Thymus (tissue), 11 donors: ENCODE data around the gene FTCD. TPM values are rescaled to one million over a fixed set of nuclear protein-coding genes. Genes with fewer than 3 reads are reported as not detected.
"Not testable (repeated sequence)": the region's sequence is repeated elsewhere in the genome, so short reads cannot be mapped to it uniquely, and the experiment has no call there.

Experiments used
- DNase-seq, 9 donors: peaks; one replicate each; pipeline ENCODE4 v3.0.0-alpha.2; 2013; ENCODE audit warnings: low spot score in 9 of 9, low read depth in 6 of 9, missing footprints in 1 of 9
- H3K27ac ChIP-seq, 2 donors: one replicate each; pipeline ENCODE4 v1.5.1; 2013; ENCODE audit warnings: control low read depth in 1 of 2, low read depth in 1 of 2, low read length in 1 of 2, mild to moderate bottlenecking in 1 of 2, moderate library complexity in 1 of 2
- H3K27me3 ChIP-seq, 2 donors: one replicate each; pipeline ENCODE4 v1.5.1; 2013; ENCODE audit warnings: low read length in 1 of 2; ENCODE audit not compliant: control insufficient read depth in 2 of 2, insufficient read depth in 1 of 2
- H3K36me3 ChIP-seq, 2 donors: one replicate each; pipeline ENCODE4 v1.5.1; 2013; ENCODE audit warnings: low read length in 1 of 2, mild to moderate bottlenecking in 1 of 2, moderate library complexity in 1 of 2; ENCODE audit not compliant: control insufficient read depth in 2 of 2, insufficient read depth in 2 of 2
- H3K4me1 ChIP-seq, 2 donors: one replicate each; pipeline ENCODE4 v1.5.1; 2013; ENCODE audit warnings: low read length in 2 of 2; ENCODE audit not compliant: control insufficient read depth in 2 of 2, insufficient read depth in 2 of 2
- H3K4me3 ChIP-seq, 2 donors: one replicate each; pipeline ENCODE4 v1.5.1; 2013; ENCODE audit warnings: low read length in 2 of 2, control low read depth in 1 of 2, mild to moderate bottlenecking in 1 of 2
- H3K9me3 ChIP-seq, 2 donors: one replicate each; pipeline ENCODE4 v1.5.1; 2013; ENCODE audit warnings: low read length in 1 of 2, mild to moderate bottlenecking in 1 of 2; ENCODE audit not compliant: control insufficient read depth in 2 of 2, insufficient read depth in 1 of 2
- WGBS: extraction: QIAGEN DNeasy Blood & Tissue Kit; methylation state at CpG from one replicate; pipeline ENCODE4 v1.1.7; 2013; 5-methylcytosine and 5-hydroxymethylcytosine counted together
- polyA plus RNA-seq: library from polyadenylated mRNA; stranded (reverse); fragments of 200-250 nt; gene quantifications from one replicate; pipeline ENCODE4 v1.2.3, GENCODE V29; 2013
- total RNA-seq: library from RNA; stranded (reverse); fragments of 120-200 nt; gene quantifications from one replicate; pipeline ENCODE4 v1.2.4, GENCODE V29; 2013
- donor health status: healthy.

The FTCD gene
- total and polyA plus RNA-seq, 2 donors, result 0.09 to 1.6 TPM

- 98% methylated on average over 3 of the region's 3 CpGs for WGBS
- not testable (repeated sequence) for H3K9me3 ChIP-seq, DNase-seq, H3K27me3 ChIP-seq, H3K4me1 ChIP-seq, H3K36me3 ChIP-seq, H3K4me3 ChIP-seq, H3K27ac ChIP-seq
These were observed 21.2 kb upstream of the FTCD start for GRCh38 chr21:46176443-46177129.

- Histone ChIP-seq H3K36me3 (no peaks in the 10 kb centered on the region), H3K9me3 (peaks cover 0 to 4% of the 10 kb centered on the region in 2 donors), H3K4me1 (no peaks in the 10 kb centered on the region), H3K4me3 (no peak overlapping the region), H3K27me3 (no peaks in the 10 kb centered on the region), H3K27ac (no peak overlapping the region)
- 100% methylated on average over 1 of the region's 1 CpG for WGBS
- DNase-seq, result no peak
These were observed 18.2 kb upstream of the FTCD start for GRCh38 chr21:46173573-46173972.

GRCh38 chr21:46172863-46173528 lies 17.6 kb upstream of the FTCD start:
- peaks cover 0 to 4% of the 10 kb centered on the region in 2 donors for H3K9me3 ChIP-seq
- DNase-seq, result no peak
- 96% methylated on average over 6 of the region's 6 CpGs for WGBS
- no peaks in the 10 kb centered on the region for H3K36me3 ChIP-seq
- H3K27me3 ChIP-seq, result no peaks in the 10 kb centered on the region
- H3K4me3 ChIP-seq, result no peak overlapping the region
- no peak overlapping the region for H3K27ac ChIP-seq
- H3K4me1 ChIP-seq, result no peaks in the 10 kb centered on the region

GRCh38 chr21:46171996-46172862 lies 16.9 kb upstream of the FTCD start:
- Histone ChIP-seq H3K9me3 (peaks cover 0 to 4% of the 10 kb centered on the region in 2 donors), H3K4me1 (no peaks in the 10 kb centered on the region), H3K27ac (no peak overlapping the region), H3K36me3 (no peaks in the 10 kb centered on the region), H3K4me3 (no peak overlapping the region), H3K27me3 (no peaks in the 10 kb centered on the region)
- no peak for DNase-seq
- 95% methylated on average over 21 of the region's 21 CpGs for WGBS

- DNase-seq, result no peak
- no peak overlapping the region for H3K4me3 ChIP-seq
- no peak overlapping the region for H3K27ac ChIP-seq
- peaks cover 0 to 4% of the 10 kb centered on the region in 2 donors for H3K9me3 ChIP-seq
- no peaks in the 10 kb centered on the region for H3K4me1 ChIP-seq
- H3K36me3 ChIP-seq, result no peaks in the 10 kb centered on the region
- 70% methylated on average over 2 of the region's 2 CpGs for WGBS
- H3K27me3 ChIP-seq, result no peaks in the 10 kb centered on the region
These were observed 16.2 kb upstream of the FTCD start for GRCh38 chr21:46171585-46171984.

GRCh38 chr21:46170436-46171193 lies 15.2 kb upstream of the FTCD start:
- H3K27me3 ChIP-seq, H3K9me3 ChIP-seq, H3K36me3 ChIP-seq, H3K4me3 ChIP-seq, H3K4me1 ChIP-seq, H3K27ac ChIP-seq: not testable (repeated sequence)
- peak in 1 of 9 donors; percentile 40 for DNase-seq
- 67% methylated on average over 1 of the region's 1 CpG for WGBS

- 93% methylated on average over 8 of the region's 8 CpGs for WGBS
- Histone ChIP-seq H3K36me3 (no peaks in the 10 kb centered on the region), H3K27me3 (no peaks in the 10 kb centered on the region)
These were observed 13.4 kb upstream of the FTCD start for GRCh38 chr21:46168659-46169386.

GRCh38 chr21:46168238-46168637 lies 12.9 kb upstream of the FTCD start:
- Histone ChIP-seq H3K27ac (no peak overlapping the region), H3K36me3 (no peaks in the 10 kb centered on the region), H3K9me3 (no peaks in the 10 kb centered on the region), H3K4me3 (no peak overlapping the region), H3K27me3 (no peaks in the 10 kb centered on the region), H3K4me1 (no peaks in the 10 kb centered on the region)
- no peak for DNase-seq
- 93% methylated on average over 14 of the region's 14 CpGs for WGBS

More at GRCh38 chr21:46168659-46169386, 13.4 kb upstream of the FTCD start:
- H3K4me3 ChIP-seq, result no peak overlapping the region
- H3K9me3 ChIP-seq, result peaks cover 0 to 4% of the 10 kb centered on the region in 2 donors
- H3K4me1 ChIP-seq, result no peaks in the 10 kb centered on the region
- no peak for DNase-seq
- H3K27ac ChIP-seq, result no peak overlapping the region
